GM18868 (cell line): ENCODE results near the gene VARS2.

Source experiments
- ATAC-seq: cut with Tn5 transposase; IDR thresholded peaks from one replicate; pipeline ENCODE4 v1.9.1; 2021; ENCODE audit warnings: mild to moderate bottlenecking, moderate library complexity; ENCODE audit not compliant: unreplicated experiment

The VARS2 gene

GRCh38 chr6:30884521-30885480, 29.2 kb upstream of the VARS2 start:
- peak; percentile 35 for ATAC-seq

- no peak for ATAC-seq
These were observed 28.5 kb upstream of the VARS2 start for GRCh38 chr6:30885481-30885998.

DNA sequence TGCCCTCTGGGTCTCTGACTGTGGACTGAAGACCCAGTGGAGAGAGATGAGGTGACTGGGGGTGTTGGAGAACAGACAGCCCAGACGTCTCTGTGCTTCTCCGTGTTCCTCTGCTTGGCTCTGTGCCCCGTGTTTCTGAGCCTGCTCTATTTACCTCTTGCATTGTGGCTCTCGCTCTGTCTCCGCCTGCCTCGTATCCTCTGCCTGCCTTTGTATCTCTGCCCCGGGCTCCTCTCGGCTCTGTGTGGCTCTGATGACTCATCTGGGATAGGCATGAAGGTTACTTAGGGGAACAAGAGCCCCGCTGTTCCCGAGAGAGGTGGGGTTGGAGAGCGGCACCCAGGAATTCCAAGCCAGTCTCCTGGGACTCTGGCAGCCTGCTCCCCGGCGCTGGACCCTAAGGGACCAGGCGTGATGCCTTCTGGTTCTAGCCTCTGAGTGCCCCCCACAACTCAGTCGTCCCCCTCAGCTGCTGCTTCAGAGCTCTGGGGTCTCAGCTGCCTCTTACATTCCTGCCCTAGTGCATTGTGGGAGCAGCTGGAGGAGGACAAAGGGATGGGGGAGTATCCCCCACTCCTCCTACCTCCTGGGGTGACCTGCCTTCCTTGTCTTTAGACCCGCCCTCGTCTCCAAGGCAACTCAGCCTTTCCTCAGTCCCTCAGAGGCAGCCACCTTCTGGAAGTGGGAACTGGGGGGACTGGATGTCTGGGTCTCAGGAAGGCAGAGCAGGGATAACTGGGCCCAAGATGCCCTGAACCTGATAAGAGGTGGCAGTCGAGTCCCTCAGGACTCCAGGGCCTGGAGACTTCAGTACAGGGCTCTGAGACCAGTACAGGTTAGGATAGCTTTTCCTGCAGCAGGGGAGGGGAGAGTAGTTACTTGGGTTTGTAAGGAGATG, 27.8 kb upstream of the VARS2 start:
- ATAC-seq = no peak

DNA sequence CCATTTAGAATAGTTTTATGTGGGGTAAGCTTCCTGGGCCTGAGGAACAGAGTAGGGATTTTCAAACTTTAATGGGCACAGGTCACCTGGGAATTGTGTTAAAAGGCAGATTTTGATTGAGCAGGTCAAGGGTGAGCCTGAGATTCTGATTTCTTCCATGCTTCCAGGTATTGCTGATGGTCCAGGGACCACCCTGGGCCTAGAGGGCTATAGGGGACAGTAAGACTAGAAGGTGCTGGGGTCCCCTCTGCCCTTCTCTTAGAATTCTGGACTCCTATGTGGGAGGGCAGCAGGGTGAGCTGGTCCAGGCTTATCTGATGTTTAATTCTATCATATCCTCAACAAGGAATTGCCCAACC, 27.2 kb upstream of the VARS2 start:
- no peak for ATAC-seq

DNA sequence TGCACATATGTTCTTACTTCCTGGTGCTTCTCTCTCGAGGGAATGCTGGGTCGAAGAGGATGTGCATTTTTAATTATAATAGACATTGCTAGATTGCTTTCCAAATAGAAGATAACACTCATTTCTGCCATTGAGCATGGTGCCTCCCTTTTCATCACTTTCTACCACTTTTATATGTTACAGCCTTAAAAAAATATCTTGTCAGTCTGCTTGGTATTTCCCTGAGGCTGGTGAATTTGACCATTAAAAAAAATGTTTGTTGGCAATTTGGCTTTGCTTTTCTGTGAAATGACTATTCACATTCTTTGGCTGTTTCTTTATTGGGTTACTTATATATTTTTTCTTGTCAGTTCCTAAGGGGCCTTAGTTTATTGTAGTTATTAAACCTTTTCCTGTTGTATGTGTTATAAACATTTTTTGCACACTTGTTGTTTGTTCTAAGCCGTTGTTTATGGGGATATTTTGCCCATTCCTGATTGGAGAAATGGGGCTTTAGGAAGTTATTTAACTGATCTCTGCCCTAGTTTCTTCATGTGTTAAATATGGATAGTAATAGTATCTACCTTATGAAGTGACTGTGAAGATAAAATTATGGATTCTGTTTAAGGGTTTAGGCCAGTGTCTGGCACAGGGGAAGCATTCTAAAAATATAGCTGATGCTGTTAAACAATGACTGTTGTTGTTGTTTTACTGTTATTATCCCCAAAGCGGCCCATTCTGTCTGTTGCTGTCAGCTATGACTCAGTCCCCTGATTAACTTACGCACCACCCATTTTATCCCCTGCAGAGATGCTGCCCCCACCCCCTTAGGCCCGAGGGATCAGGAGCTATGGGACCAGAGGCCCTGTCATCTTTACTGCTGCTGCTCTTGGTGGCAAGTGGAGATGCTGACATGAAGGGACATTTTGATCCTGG, 25.9 kb upstream of the VARS2 start:
- ATAC-seq = no peak

DNA sequence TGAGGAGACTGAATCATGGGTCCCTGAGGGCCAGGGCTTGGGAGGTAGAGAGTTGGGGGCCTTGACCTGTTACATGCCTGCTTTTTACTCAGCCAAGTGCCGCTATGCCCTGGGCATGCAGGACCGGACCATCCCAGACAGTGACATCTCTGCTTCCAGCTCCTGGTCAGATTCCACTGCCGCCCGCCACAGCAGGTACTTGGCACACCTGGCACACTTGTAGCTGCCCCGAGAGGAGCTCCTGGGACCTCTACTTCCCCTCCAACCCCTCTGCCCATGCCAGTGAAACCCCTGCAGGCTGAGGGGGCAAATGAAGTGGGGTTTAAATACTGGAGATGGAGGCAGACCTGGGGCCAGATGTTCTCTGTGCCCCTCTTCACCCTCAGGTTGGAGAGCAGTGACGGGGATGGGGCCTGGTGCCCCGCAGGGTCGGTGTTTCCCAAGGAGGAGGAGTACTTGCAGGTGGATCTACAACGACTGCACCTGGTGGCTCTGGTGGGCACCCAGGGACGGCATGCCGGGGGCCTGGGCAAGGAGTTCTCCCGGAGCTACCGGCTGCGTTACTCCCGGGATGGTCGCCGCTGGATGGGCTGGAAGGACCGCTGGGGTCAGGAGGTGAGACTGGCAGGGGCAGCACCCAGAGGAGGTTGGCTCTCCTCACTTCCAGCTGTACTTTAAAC, 25.1 kb upstream of the VARS2 start:
- no peak for ATAC-seq

- no peak for ATAC-seq
These were observed 24.5 kb upstream of the VARS2 start for GRCh38 chr6:30889496-30889885.

DNA sequence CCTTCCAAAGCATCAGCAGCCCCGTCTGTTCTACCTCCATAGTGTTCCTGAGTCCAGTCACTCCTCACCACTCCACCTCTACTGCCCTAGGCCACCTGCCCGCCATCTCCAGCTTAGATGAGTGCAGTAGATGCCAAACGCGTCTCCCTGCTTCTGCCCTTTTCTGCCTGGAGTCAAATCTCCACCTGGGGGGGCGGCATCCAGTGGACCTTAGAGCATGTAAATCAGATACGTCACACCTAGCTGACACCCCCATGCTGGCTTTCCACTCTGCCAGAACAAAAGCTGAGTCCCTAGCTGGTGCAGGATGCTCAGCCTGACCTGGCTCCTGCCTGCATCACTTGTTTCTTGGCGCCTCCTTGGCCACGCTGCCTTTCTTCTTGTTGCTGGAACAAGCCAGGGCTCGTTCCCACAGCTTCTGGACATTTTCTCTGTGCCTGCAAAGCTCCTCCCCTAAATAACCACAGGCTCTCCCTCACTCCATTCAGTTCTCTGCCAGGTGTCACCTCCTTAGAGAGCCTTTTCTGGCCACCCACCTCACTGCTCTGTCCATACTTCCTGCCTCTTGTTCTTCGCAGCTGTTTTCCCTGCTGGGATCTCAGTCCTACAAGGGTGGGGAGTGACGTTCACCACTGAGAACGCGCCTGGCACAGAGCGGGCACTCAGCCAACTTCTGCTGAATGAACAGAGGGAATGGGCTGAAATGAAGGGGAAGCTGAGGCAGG, 24.0 kb upstream of the VARS2 start:
- ATAC-seq = no peak

DNA sequence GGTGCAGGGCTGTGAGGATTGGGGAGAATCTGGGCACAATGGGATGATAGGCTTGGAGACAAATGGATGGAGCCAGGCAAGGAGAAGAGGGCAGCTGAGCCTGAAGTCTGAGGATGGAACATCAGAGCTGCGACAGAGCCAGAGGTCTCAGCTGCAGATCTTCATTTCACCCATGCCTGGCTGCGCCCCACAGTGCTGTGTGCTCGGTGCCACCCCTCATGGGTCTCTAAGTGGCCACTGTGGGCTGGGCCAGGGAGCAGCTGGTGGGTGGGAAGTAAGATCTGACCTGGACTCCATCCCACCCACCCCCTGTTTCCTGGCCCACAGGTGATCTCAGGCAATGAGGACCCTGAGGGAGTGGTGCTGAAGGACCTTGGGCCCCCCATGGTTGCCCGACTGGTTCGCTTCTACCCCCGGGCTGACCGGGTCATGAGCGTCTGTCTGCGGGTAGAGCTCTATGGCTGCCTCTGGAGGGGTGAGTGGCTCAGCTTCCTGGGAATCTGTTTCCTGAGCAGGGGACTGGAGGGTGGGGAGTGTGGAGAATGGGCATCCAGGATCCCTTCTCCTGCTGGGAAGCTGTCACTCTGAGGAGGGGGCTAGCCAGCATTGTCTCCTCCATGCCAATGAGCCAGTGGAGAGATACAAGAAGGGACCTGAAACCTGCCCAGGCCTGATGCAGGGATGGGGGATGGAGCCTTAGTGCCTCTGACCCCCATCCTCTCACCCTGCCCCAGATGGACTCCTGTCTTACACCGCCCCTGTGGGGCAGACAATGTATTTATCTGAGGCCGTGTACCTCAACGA, 23.2 kb upstream of the VARS2 start:
- no peak for ATAC-seq

DNA sequence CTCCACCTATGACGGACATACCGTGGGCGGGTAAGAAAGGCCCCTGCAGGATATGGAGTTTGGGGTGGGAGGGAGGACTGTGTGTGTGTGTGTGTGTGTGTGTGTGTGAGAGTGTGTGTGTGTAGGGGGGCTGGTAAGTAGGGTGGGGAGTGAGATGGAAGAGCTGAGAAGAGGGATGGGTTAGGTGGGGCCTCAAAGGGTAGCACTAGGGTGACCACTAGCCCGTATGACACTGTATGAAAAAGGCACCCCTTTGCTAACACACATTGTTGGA, 22.7 kb upstream of the VARS2 start:
- ATAC-seq = no peak

GRCh38 chr6:30891816-30892538, 22.1 kb upstream of the VARS2 start:
- no peak for ATAC-seq

DNA sequence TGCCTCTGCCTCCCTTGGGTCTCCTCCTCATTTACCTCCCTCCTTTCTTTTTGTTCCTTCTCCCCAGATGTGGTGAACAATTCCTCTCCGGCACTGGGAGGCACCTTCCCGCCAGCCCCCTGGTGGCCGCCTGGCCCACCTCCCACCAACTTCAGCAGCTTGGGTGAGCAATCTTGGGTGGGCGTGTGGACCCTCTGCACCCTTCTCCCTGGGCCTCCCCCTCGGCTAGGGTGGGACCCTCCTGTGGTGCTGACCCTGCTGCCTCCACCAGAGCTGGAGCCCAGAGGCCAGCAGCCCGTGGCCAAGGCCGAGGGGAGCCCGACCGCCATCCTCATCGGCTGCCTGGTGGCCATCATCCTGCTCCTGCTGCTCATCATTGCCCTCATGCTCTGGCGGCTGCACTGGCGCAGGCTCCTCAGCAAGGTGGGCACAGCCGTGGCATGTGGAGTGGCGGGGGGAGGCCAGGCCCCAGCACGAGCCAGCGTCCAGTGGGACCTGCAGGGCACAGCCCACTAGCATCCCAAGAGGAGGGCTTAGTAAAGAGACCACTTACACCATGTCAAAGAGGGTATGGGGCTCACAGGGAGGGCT, 20.9 kb upstream of the VARS2 start:
- no peak for ATAC-seq

- ATAC-seq = no peak
These were observed 20.4 kb upstream of the VARS2 start for GRCh38 chr6:30893666-30894065.

DNA sequence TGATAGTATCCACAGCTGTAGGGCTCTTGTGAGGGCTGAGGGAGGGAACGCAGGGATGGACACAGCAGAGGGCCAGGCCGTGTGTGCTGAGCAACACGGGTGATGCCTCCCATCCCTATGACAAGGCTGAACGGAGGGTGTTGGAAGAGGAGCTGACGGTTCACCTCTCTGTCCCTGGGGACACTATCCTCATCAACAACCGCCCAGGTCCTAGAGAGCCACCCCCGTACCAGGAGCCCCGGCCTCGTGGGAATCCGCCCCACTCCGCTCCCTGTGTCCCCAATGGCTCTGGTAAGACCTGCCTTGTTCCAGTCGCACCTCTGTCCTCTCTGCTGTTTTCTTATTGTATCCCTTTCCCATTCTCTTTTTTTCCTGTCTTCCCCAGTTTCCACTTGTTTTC, 19.7 kb upstream of the VARS2 start:
- ATAC-seq = no peak

- ATAC-seq = no peak
These were observed 19.1 kb upstream of the VARS2 start for GRCh38 chr6:30894935-30895334.

DNA sequence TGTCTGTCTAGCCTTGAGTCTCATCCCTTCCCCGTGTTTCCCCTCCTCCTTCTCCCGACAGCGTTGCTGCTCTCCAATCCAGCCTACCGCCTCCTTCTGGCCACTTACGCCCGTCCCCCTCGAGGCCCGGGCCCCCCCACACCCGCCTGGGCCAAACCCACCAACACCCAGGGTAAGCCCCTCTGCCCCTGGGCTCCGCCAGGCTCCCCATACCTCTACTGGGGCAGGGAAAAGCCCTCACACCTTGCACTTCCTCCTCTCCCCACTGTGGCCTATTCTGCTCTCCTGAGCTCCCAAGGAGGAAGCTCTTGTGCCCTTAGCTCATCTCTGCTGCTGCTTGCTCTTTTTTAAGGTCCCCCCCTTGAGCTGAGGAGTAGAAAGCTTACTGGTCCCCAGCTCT, 18.7 kb upstream of the VARS2 start:
- ATAC-seq = no peak

GRCh38 chr6:30896541-30896940, 17.5 kb upstream of the VARS2 start:
- ATAC-seq = no peak

DNA sequence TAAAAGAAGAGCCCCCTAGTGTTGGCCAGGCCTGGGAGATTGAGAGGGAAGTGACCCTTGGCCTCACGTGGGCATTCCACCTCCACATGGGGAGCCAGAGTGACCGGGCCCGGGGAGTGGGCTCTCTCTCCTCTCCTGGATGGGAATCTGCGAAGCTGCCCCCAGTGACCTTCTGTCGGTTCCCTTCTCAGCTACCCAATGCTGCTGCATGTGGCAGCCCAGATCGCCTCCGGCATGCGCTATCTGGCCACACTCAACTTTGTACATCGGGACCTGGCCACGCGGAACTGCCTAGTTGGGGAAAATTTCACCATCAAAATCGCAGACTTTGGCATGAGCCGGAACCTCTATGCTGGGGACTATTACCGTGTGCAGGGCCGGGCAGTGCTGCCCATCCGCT, 16.2 kb upstream of the VARS2 start:
- no peak for ATAC-seq
